ENCODE results near the gene STYX. TPM values are rescaled to one million over a fixed set of nuclear protein-coding genes. Genes with fewer than 3 reads are reported as not detected.

Gene STYX
- total RNA-seq, 1 experiment from 2014 or later, result 22.8 TPM

GRCh38 chr14:52694761-52695480 is 35.0 kb upstream of the STYX start:
- DNase-seq (ENCODE audit: low spot score) (no peak), ATAC-seq (peak; percentile 71)
- H3K36me3 Mint-ChIP-seq, result no peaks in the 10 kb centered on the region
- H3K4me1 Mint-ChIP-seq, result peaks cover 28% of the 10 kb centered on the region
- H3K9me3 Mint-ChIP-seq, result no peaks in the 10 kb centered on the region
- ChIA-PET POLR2A (interaction anchor here (1.3 kb wide), 2 partner anchors 35 to 143 kb away, joined by 5 to 12 read pairs; partner anchors contain the start of genes GPR137C, STYX and TXNDC16), CTCF (no interaction called here)
- peak overlapping the region; percentile 95 for H3K4me3 Mint-ChIP-seq
- H3K27me3 Mint-ChIP-seq (ENCODE audit: low read depth), result no peaks in the 10 kb centered on the region; the same call in none of the 2 replicates
- peak overlapping the region; percentile 92 for H3K27ac Mint-ChIP-seq
- no peak for TF ChIP-seq ZNF532 (CRISPR knock-in tag; IDR thresholded peaks at IDR 0.05; ENCODE audit: borderline replicate concordance)
- no peak for TF ChIP-seq GRHL2 (CRISPR knock-in tag; IDR thresholded peaks at IDR 0.05; ENCODE audit: insufficient replicate concordance, severe bottlenecking)
- TF ChIP-seq PRRX2 (CRISPR knock-in tag; IDR thresholded peaks at IDR 0.05), result no peak
- no peak for TF ChIP-seq SP1 (CRISPR knock-in tag; conservative IDR thresholded peaks at IDR 0.05)
- TF ChIP-seq SMAD3 (CRISPR knock-in tag; IDR thresholded peaks at IDR 0.05; ENCODE audit: borderline replicate concordance), result no peak
- TF ChIP-seq OVOL2 (CRISPR knock-in tag; IDR thresholded peaks at IDR 0.05; ENCODE audit: borderline replicate concordance), result no peak
- TF ChIP-seq CBFB (CRISPR knock-in tag; IDR thresholded peaks at IDR 0.05; ENCODE audit: low read depth), result no peak
- no peak for TF ChIP-seq SOX15 (CRISPR knock-in tag; IDR thresholded peaks at IDR 0.05)
- no peak for TF ChIP-seq FOXJ3 (CRISPR knock-in tag; IDR thresholded peaks at IDR 0.05; ENCODE audit: borderline replicate concordance)
- no peak for TF ChIP-seq NR1H2 (CRISPR knock-in tag; IDR thresholded peaks at IDR 0.05)
- TF ChIP-seq ZNF138 (CRISPR knock-in tag; conservative IDR thresholded peaks at IDR 0.05), result no peak
- peak; percentile 85 for TF ChIP-seq HMGXB4 (CRISPR knock-in tag; IDR thresholded peaks at IDR 0.05)
- no peak for TF ChIP-seq SMAD4 (CRISPR knock-in tag; IDR thresholded peaks at IDR 0.05)
- no peak for TF ChIP-seq PRDM15 (CRISPR knock-in tag; IDR thresholded peaks at IDR 0.05)
- TF ChIP-seq ATF6 (CRISPR knock-in tag; IDR thresholded peaks at IDR 0.05), result no peak
- TF ChIP-seq ZBTB43 (CRISPR knock-in tag; IDR thresholded peaks at IDR 0.05), result 0 out of 2 replicates have a peak, but pooled peaks have one; percentile 28
- TF ChIP-seq CREB1 (CRISPR knock-in tag; IDR thresholded peaks at IDR 0.05), result no peak
- TF ChIP-seq ETV6 (CRISPR knock-in tag; IDR thresholded peaks at IDR 0.05), result no peak
- TF ChIP-seq ZNF281 (CRISPR knock-in tag; IDR thresholded peaks at IDR 0.05), result no peak
